OCI-LY3 (cell line): ENCODE results near the gene ATF4.

Source experiments
- H2AFZ ChIP-seq: fragments of 200-600, 300-600 bp; shearing (Covaris generic); 2 replicates; pipeline ENCODE4 v1.6.0; 2014; ENCODE audit warnings: antibody characterized with exemption, low read depth, low read length
- H3K27ac ChIP-seq: fragments of 200-600, 300-600 bp; sonication (generic); 2 replicates; pipeline ENCODE4 v1.5.1; 2014; ENCODE audit warnings: mild to moderate bottlenecking, low read length, moderate library complexity, mixed read lengths
- H3K27me3 ChIP-seq: fragments of 200-600, 300-600 bp; sonication (generic); 2 replicates; pipeline ENCODE4 v1.6.1; 2014; ENCODE audit warnings: low read depth, low read length, mixed read lengths
- H3K36me3 ChIP-seq: fragments of 200-600, 300-600 bp; sonication (generic); replicated peaks from 2 replicates; pipeline ENCODE3; 2014; ENCODE audit warnings: low read depth, low read length, mixed read lengths
- H3K4me1 ChIP-seq: fragments of 300-600, 200-600 bp; sonication (generic); 2 replicates; pipeline ENCODE4 v1.6.1; 2014; ENCODE audit warnings: low read length, mixed read lengths
- H3K4me2 ChIP-seq: fragments of 200-600, 300-600 bp; sonication (generic); 2 replicates; pipeline ENCODE4 v1.6.1; 2014; ENCODE audit warnings: low read length, mixed read lengths
- H3K4me3 ChIP-seq: fragments of 300-600, 200-600 bp; sonication (generic); 2 replicates; pipeline ENCODE4 v1.5.1; 2014; ENCODE audit warnings: antibody characterized with exemption, mild to moderate bottlenecking, low read length, moderate library complexity
- H3K79me2 ChIP-seq: fragments of 300-600, 200-600 bp; shearing (Covaris generic); 2 replicates; pipeline ENCODE4 v1.6.1; 2014; ENCODE audit warnings: mild to moderate bottlenecking, low read length, mixed read lengths
- H3K9ac ChIP-seq: fragments of 300-600, 200-600 bp; shearing (Covaris generic); 2 replicates; pipeline ENCODE4 v1.6.0; 2014; ENCODE audit warnings: mild to moderate bottlenecking, low read length, moderate library complexity
- H3K9me3 ChIP-seq: fragments of 200-600, 300-600 bp; shearing (Covaris generic); 2 replicates; pipeline ENCODE4 v1.6.1; 2014; ENCODE audit warnings: low read length, mixed read lengths; ENCODE audit not compliant: insufficient read depth
- H4K20me1 ChIP-seq: fragments of 200-600, 300-600 bp; sonication (generic); 2 replicates; pipeline ENCODE4 v1.6.1; 2016; ENCODE audit warnings: low read length, mixed read lengths; ENCODE audit not compliant: insufficient read depth
- CTCF ChIP-seq: fragments of 200-600, 300-600 bp; sonication (generic); IDR thresholded peaks from 2 replicates; pipeline ENCODE4 v1.5.1; 2014; ENCODE audit warnings: antibody characterized with exemption, low read length, low read depth
- EZH2phosphoT487 ChIP-seq: fragments of 200-600 bp; shearing (Covaris generic); IDR thresholded peaks from 2 replicates; pipeline ENCODE4 v1.6.1; 2018; ENCODE audit warnings: antibody characterized with exemption, mixed run types, low read depth

Gene ATF4

GRCh38 chr22:39486951-39487825, 33.2 kb upstream of the ATF4 start:
- H3K27me3 ChIP-seq = no peaks in the 10 kb centered on the region
- H3K27ac ChIP-seq = no peak overlapping the region
- peaks cover 59% of the 10 kb centered on the region for H3K36me3 ChIP-seq
- no peaks in the 10 kb centered on the region for H3K9me3 ChIP-seq
- H2AFZ ChIP-seq = no peak overlapping the region
- H3K4me3 ChIP-seq = no peak overlapping the region
- H4K20me1 ChIP-seq = peaks cover 87% of the 10 kb centered on the region
- H3K4me1 ChIP-seq = peaks cover 12% of the 10 kb centered on the region
- no peak for TF ChIP-seq CTCF
- no peak for TF ChIP-seq EZH2phosphoT487
- no peak overlapping the region for H3K4me2 ChIP-seq
- no peak overlapping the region for H3K9ac ChIP-seq
- H3K79me2 ChIP-seq = peaks cover 69% of the 10 kb centered on the region

GRCh38 chr22:39487826-39488520, 32.4 kb upstream of the ATF4 start:
- peaks cover 61% of the 10 kb centered on the region for H3K79me2 ChIP-seq
- no peak overlapping the region for H3K27ac ChIP-seq
- H2AFZ ChIP-seq = no peak overlapping the region
- no peaks in the 10 kb centered on the region for H3K27me3 ChIP-seq
- no peak overlapping the region for H3K4me2 ChIP-seq
- H3K4me3 ChIP-seq = no peak overlapping the region
- TF ChIP-seq CTCF (no peak), EZH2phosphoT487 (no peak)
- no peak overlapping the region for H3K9ac ChIP-seq
- H3K36me3 ChIP-seq = peaks cover 51% of the 10 kb centered on the region
- no peaks in the 10 kb centered on the region for H3K9me3 ChIP-seq
- H4K20me1 ChIP-seq = peaks cover 84% of the 10 kb centered on the region
- peaks cover 12% of the 10 kb centered on the region for H3K4me1 ChIP-seq

- H3K9ac ChIP-seq = no peak overlapping the region
- H3K9me3 ChIP-seq = no peaks in the 10 kb centered on the region
- H3K27me3 ChIP-seq = no peaks in the 10 kb centered on the region
- TF ChIP-seq EZH2phosphoT487 (no peak), CTCF (no peak)
- H3K27ac ChIP-seq = no peak overlapping the region
- H4K20me1 ChIP-seq = peaks cover 82% of the 10 kb centered on the region
- H3K4me3 ChIP-seq = no peak overlapping the region
- peaks cover 12% of the 10 kb centered on the region for H3K4me1 ChIP-seq
- no peak overlapping the region for H2AFZ ChIP-seq
- peaks cover 48% of the 10 kb centered on the region for H3K36me3 ChIP-seq
- H3K79me2 ChIP-seq = peaks cover 56% of the 10 kb centered on the region
- no peak overlapping the region for H3K4me2 ChIP-seq
Measured at GRCh38 chr22:39488563-39489083, 31.7 kb upstream of the ATF4 start.
